IMR-90 (cell line): ENCODE measurements around the gene SLC38A9. TPM values are rescaled to one million over a fixed set of nuclear protein-coding genes. Genes with fewer than 3 reads are reported as not detected.

Source experiments
- ATAC-seq: fragments of 200-7000 bp; cut with Tn5 transposase; 2 replicates; pipeline ENCODE4 v1.9.1; 2020; ENCODE audit warnings: low read depth, mild to moderate bottlenecking, moderate library complexity
- BruUV-seq: library from RNA; stranded (reverse); fragments of 400-500 nt; replicated peaks from 2 replicates; lab custom pipeline; 2021; lab: Mats Ljungman, UMichigan
- CTCF ChIA-PET: fragments of 300-600 bp; formaldehyde crosslinking; extraction: SDS; loops from one replicate; lab custom pipeline; 2021; ENCODE audit warnings: antibody characterized with exemption; lab: Yijun Ruan, JAX
- POLR2A ChIA-PET: fragments of 300-600 bp; sonication (Branson Sonifier 250); formaldehyde crosslinking; loops from one replicate; lab custom pipeline; 2022; ENCODE audit warnings: antibody characterized with exemption; ENCODE audit not compliant: unreplicated experiment; lab: Charles Lee
- DNase-seq: peaks from one replicate; pipeline ENCODE4 v3.0.0; 2013
- H2AFZ ChIP-seq: replicated peaks from 2 replicates; pipeline ENCODE3; 2013; ENCODE audit warnings: low read length, mild to moderate bottlenecking; ENCODE audit not compliant: poor library complexity
- H2AK5ac ChIP-seq: 2 replicates; pipeline ENCODE4 v1.6.1; 2013; ENCODE audit warnings: low read depth, low read length, inconsistent platforms
- H2AK9ac ChIP-seq: replicated peaks from 2 replicates; pipeline ENCODE3; 2013; ENCODE audit warnings: mild to moderate bottlenecking, low read depth, low read length, moderate library complexity; ENCODE audit not compliant: poor library complexity
- H2BK120ac ChIP-seq: 2 replicates; pipeline ENCODE4 v1.6.1; 2013; ENCODE audit warnings: low read depth, low read length, inconsistent platforms
- H2BK15ac ChIP-seq: 3 replicates; pipeline ENCODE4 v1.6.1; 2013; ENCODE audit warnings: low read depth, low read length, inconsistent platforms
- H2BK20ac ChIP-seq: 2 replicates; pipeline ENCODE4 v1.6.1; 2013; ENCODE audit warnings: low read depth, mild to moderate bottlenecking, inconsistent platforms, low read length, moderate library complexity
- H2BK5ac ChIP-seq: 2 replicates; pipeline ENCODE4 v1.6.1; 2013; ENCODE audit warnings: mild to moderate bottlenecking, low read depth, low read length, inconsistent platforms; ENCODE audit not compliant: poor library complexity, severe bottlenecking
- H3K14ac ChIP-seq: replicated peaks from 2 replicates; pipeline ENCODE4 v1.6.1; 2013; ENCODE audit warnings: low read depth, low read length, inconsistent platforms
- H3K18ac ChIP-seq: 2 replicates; pipeline ENCODE4 v1.6.1; 2013; ENCODE audit warnings: low read depth, low read length, control low read depth
- H3K23ac ChIP-seq: 2 replicates; pipeline ENCODE4 v1.6.1; 2013; ENCODE audit warnings: low read depth, low read length, inconsistent platforms
- H3K27ac ChIP-seq: 2 replicates; pipeline ENCODE4 v1.5.1; 2013; ENCODE audit warnings: mild to moderate bottlenecking, control low read depth, low read length; ENCODE audit not compliant: insufficient read depth
- H3K27me3 ChIP-seq: 2 replicates; pipeline ENCODE4 v1.6.1; 2013; ENCODE audit warnings: low read length; ENCODE audit not compliant: control insufficient read depth, insufficient read depth
- H3K36me3 ChIP-seq: 2 replicates; pipeline ENCODE4 v1.6.1; 2013; ENCODE audit warnings: low read length, mixed read lengths; ENCODE audit not compliant: control insufficient read depth, insufficient read depth
- H3K4ac ChIP-seq: 2 replicates; pipeline ENCODE4 v1.6.1; 2013; ENCODE audit warnings: low read depth, low read length, inconsistent platforms
- H3K4me1 ChIP-seq: 2 replicates; pipeline ENCODE4 v1.6.1; 2013; ENCODE audit warnings: low read length, mixed read lengths; ENCODE audit not compliant: control insufficient read depth, insufficient read depth
- H3K4me2 ChIP-seq: 2 replicates; pipeline ENCODE4 v1.6.1; 2013; ENCODE audit warnings: low read depth, mild to moderate bottlenecking, control low read depth, low read length, moderate library complexity
- H3K4me3 ChIP-seq: 2 replicates; pipeline ENCODE4 v1.5.1; 2013; ENCODE audit warnings: low read depth, mild to moderate bottlenecking, control low read depth, low read length, moderate library complexity; ENCODE audit not compliant: insufficient read depth
- H3K56ac ChIP-seq: 2 replicates; pipeline ENCODE4 v1.6.1; 2013; ENCODE audit warnings: low read length, inconsistent platforms; ENCODE audit not compliant: insufficient read depth; ENCODE audit errors: extremely low read depth
- H3K79me1 ChIP-seq, 2 experiments: 2 replicates each; pipeline ENCODE4 v1.6.1; 2013; ENCODE audit warnings: low read length in 2 of 2, inconsistent platforms in 1 of 2, low read depth in 1 of 2
- H3K9ac ChIP-seq: 2 replicates; pipeline ENCODE4 v1.6.1; 2013; ENCODE audit warnings: low read depth, low read length, control low read depth
- H3K9me1 ChIP-seq: 2 replicates; pipeline ENCODE4 v1.6.1; 2013; ENCODE audit warnings: low read length, inconsistent platforms; ENCODE audit not compliant: insufficient read depth
- H3K9me3 ChIP-seq: 2 replicates; pipeline ENCODE4 v1.6.1; 2013; ENCODE audit warnings: low read length; ENCODE audit not compliant: control insufficient read depth, insufficient read depth
- H4K20me1 ChIP-seq: 2 replicates; pipeline ENCODE4 v1.6.1; 2013; ENCODE audit warnings: low read length, inconsistent platforms; ENCODE audit not compliant: insufficient read depth
- H4K5ac ChIP-seq: 2 replicates; pipeline ENCODE4 v1.6.1; 2013; ENCODE audit warnings: mild to moderate bottlenecking, low read depth, low read length, control low read depth
- H4K8ac ChIP-seq, 2 experiments: 2 replicates each; pipeline ENCODE4 v1.6.1; 2013; ENCODE audit warnings: low read depth in 2 of 2, low read length in 2 of 2, control low read depth in 1 of 2, inconsistent platforms in 1 of 2
- H4K91ac ChIP-seq: 2 replicates; pipeline ENCODE4 v1.6.1; 2013; ENCODE audit warnings: low read depth, low read length, inconsistent platforms; ENCODE audit not compliant: insufficient read depth
- BHLHE40 ChIP-seq: fragments of 150-350 bp; IDR thresholded peaks from 2 replicates; pipeline ENCODE4 v1.6.1; 2016; ENCODE audit warnings: mild to moderate bottlenecking, low read depth, low read length
- CEBPB ChIP-seq: IDR thresholded peaks from 2 replicates; pipeline ENCODE4 v1.6.1; 2012; ENCODE audit warnings: low read depth, low read length, improper control_type of control experiment
- CHD1 ChIP-seq: IDR thresholded peaks from 2 replicates; pipeline ENCODE4 v1.6.1; 2012; ENCODE audit warnings: low read depth, low read length, improper control_type of control experiment
- FOS ChIP-seq: fragments of 150-350 bp; IDR thresholded peaks from 2 replicates; pipeline ENCODE4 v1.6.1; 2016; ENCODE audit warnings: low read depth, low read length
- MAFK ChIP-seq: IDR thresholded peaks from 2 replicates; pipeline ENCODE4 v1.6.1; 2012; ENCODE audit warnings: low read depth, low read length, improper control_type of control experiment
- MAZ ChIP-seq: IDR thresholded peaks from 2 replicates; pipeline ENCODE4 v1.6.1; 2012; ENCODE audit warnings: low read depth, mild to moderate bottlenecking, low read length, improper control_type of control experiment, moderate library complexity, borderline replicate concordance
- MXI1 ChIP-seq: IDR thresholded peaks from 2 replicates; pipeline ENCODE4 v1.6.1; 2012; ENCODE audit warnings: low read depth, mild to moderate bottlenecking, low read length, moderate library complexity, borderline replicate concordance
- NFE2L2 ChIP-seq: fragments of 150-350 bp; IDR thresholded peaks from 2 replicates; pipeline ENCODE4 v1.6.1; 2016; ENCODE audit warnings: low read depth, mild to moderate bottlenecking, low read length
- POLR2A ChIP-seq: IDR thresholded peaks from 2 replicates; pipeline ENCODE4 v1.6.1; 2012; ENCODE audit warnings: mild to moderate bottlenecking, low read depth, low read length
- RAD21 ChIP-seq: IDR thresholded peaks from 2 replicates; pipeline ENCODE4 v1.6.1; 2012; ENCODE audit warnings: low read length, improper control_type of control experiment
- RCOR1 ChIP-seq: IDR thresholded peaks from 2 replicates; pipeline ENCODE4 v1.6.1; 2012; ENCODE audit warnings: mild to moderate bottlenecking, low read length, improper control_type of control experiment; ENCODE audit not compliant: insufficient replicate concordance
- RFX5 ChIP-seq: IDR thresholded peaks from 2 replicates; pipeline ENCODE4 v1.8.0; 2012; ENCODE audit warnings: low read depth, mild to moderate bottlenecking, low read length, moderate library complexity
- SMC3 ChIP-seq: fragments of 150-350 bp; IDR thresholded peaks from 2 replicates; pipeline ENCODE4 v1.6.1; 2016; ENCODE audit warnings: low read depth, mild to moderate bottlenecking, antibody characterized with exemption, low read length, moderate library complexity
- dilution Hi-C: fragments of 300-500 bp; cut with HindIII; formaldehyde crosslinking; loops from one replicate; pipeline ENCODE4 v1.14.3; 2018; ENCODE audit warnings: low sequenced_read_pairs; ENCODE audit not compliant: unreplicated experiment
- in situ Hi-C: fragments of 300-500 bp; cut with MboI; formaldehyde crosslinking; loops from 3 replicates; pipeline ENCODE4 v1.14.3; 2019; ENCODE audit warnings: low sequenced_read_pairs, inconsistent platforms, mixed read lengths
- intact Hi-C: fragments of 100-400 bp; cut with micrococcal nuclease; formaldehyde crosslinking; loops from 2 replicates; pipeline ENCODE4 v1.10.0; 2022
- polyA plus RNA-seq, 3 experiments: library from polyadenylated mRNA; depleted of rRNA; stranded (reverse); fragments of >200 nt; gene quantifications; 2 replicates each; pipeline ENCODE4 v1.2.3, GENCODE V29; 2012; ENCODE audit warnings: low replicate concordance in 1 of 3
- total RNA-seq: library from RNA; depleted of rRNA; stranded (reverse); fragments of >200 nt; gene quantifications from 2 replicates; pipeline ENCODE4 v1.2.3, GENCODE V29; 2012
- TF ChIP-seq, protein P1 (sequence below): fragments of 150-350 bp; IDR thresholded peaks from 2 replicates; pipeline ENCODE4 v1.6.1; 2016; ENCODE audit warnings: low read depth, mild to moderate bottlenecking, low read length, moderate library complexity, borderline replicate concordance
- TF ChIP-seq, protein P2 (sequence below): conservative IDR thresholded peaks from 2 replicates; pipeline ENCODE4 v1.5.1; 2012; ENCODE audit warnings: mild to moderate bottlenecking, low read depth, low read length, improper control_type of control experiment
- TF ChIP-seq, protein P3 (sequence below): fragments of 150-350 bp; IDR thresholded peaks from 2 replicates; pipeline ENCODE4 v1.6.1; 2017; ENCODE audit warnings: mild to moderate bottlenecking, antibody characterized with exemption, low read length, low read depth

The SLC38A9 gene
- total and polyA plus RNA-seq, 2 of the 4 experiments (the other 2 are of a cell fraction) = 10.5 to 24.2 TPM

DNA sequence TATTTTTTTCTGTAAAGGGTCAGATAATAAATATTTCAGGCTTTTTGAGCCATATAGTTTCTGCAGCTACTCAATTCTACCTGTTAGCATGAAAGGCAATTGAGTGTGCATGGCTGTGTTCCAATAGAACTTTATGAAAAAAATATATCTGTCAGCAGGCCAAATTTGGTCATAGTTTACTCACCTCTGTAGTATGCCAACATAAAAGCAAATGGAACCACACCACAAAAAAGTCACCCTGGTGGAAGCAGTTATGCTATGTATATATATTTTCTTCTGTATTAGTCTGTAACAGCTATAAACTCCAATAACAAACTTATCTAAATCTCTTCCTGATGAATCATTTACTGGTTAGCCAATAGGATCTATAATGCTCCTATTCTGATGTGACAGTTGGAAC lies 3.4 kb downstream of the SLC38A9 start:
- H3K9ac ChIP-seq = no peak overlapping the region
- ChIA-PET POLR2A (no interaction called here), CTCF (no interaction called here)
- no peak overlapping the region for H2AFZ ChIP-seq
- in situ Hi-C loops (no loop called here), dilution Hi-C loops (no loop called here), intact Hi-C loops (no loop called here)
- TF ChIP-seq BHLHE40 (no peak), MAFK (no peak), NFE2L2 (no peak), RFX5 (no peak), SMC3 (no peak), FOS (no peak), CHD1 (no peak), RAD21 (no peak), CEBPB (no peak), RCOR1 (no peak), POLR2A (no peak), MXI1 (no peak), MAZ (no peak)
- TF ChIP-seq, protein P1, sequence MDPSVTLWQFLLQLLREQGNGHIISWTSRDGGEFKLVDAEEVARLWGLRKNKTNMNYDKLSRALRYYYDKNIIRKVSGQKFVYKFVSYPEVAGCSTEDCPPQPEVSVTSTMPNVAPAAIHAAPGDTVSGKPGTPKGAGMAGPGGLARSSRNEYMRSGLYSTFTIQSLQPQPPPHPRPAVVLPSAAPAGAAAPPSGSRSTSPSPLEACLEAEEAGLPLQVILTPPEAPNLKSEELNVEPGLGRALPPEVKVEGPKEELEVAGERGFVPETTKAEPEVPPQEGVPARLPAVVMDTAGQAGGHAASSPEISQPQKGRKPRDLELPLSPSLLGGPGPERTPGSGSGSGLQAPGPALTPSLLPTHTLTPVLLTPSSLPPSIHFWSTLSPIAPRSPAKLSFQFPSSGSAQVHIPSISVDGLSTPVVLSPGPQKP = no peak
- TF ChIP-seq, protein P2, sequence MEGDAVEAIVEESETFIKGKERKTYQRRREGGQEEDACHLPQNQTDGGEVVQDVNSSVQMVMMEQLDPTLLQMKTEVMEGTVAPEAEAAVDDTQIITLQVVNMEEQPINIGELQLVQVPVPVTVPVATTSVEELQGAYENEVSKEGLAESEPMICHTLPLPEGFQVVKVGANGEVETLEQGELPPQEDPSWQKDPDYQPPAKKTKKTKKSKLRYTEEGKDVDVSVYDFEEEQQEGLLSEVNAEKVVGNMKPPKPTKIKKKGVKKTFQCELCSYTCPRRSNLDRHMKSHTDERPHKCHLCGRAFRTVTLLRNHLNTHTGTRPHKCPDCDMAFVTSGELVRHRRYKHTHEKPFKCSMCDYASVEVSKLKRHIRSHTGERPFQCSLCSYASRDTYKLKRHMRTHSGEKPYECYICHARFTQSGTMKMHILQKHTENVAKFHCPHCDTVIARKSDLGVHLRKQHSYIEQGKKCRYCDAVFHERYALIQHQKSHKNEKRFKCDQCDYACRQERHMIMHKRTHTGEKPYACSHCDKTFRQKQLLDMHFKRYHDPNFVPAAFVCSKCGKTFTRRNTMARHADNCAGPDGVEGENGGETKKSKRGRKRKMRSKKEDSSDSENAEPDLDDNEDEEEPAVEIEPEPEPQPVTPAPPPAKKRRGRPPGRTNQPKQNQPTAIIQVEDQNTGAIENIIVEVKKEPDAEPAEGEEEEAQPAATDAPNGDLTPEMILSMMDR = no peak
- TF ChIP-seq, protein P3, sequence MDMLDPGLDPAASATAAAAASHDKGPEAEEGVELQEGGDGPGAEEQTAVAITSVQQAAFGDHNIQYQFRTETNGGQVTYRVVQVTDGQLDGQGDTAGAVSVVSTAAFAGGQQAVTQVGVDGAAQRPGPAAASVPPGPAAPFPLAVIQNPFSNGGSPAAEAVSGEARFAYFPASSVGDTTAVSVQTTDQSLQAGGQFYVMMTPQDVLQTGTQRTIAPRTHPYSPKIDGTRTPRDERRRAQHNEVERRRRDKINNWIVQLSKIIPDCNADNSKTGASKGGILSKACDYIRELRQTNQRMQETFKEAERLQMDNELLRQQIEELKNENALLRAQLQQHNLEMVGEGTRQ = no peak
- H2BK15ac ChIP-seq = no peak overlapping the region
- ATAC-seq (no peak), DNase-seq (peak; percentile 34)
- H3K4me2 ChIP-seq = no peak overlapping the region
- H3K14ac ChIP-seq = no peak overlapping the region
- no peak overlapping the region for H2BK20ac ChIP-seq
- H2AK5ac ChIP-seq = no peak overlapping the region
- H3K27me3 ChIP-seq = no peaks in the 10 kb centered on the region
- H3K9me1 ChIP-seq = 0 out of 2 replicates have a peak, but pooled peaks cover 5% of the 10 kb centered on the region
- H2AK9ac ChIP-seq = no peak overlapping the region
- no peak overlapping the region for H4K91ac ChIP-seq
- no peak overlapping the region for H3K27ac ChIP-seq
- no peak overlapping the region for H2BK5ac ChIP-seq
- H3K4me3 ChIP-seq = no peak overlapping the region
- no peak overlapping the region for H4K8ac ChIP-seq
- no peak overlapping the region for H3K23ac ChIP-seq
- H3K4me1 ChIP-seq = peaks cover 2% of the 10 kb centered on the region; the same call in 1 of the 2 replicates
- H3K79me1 ChIP-seq = peaks cover 13 to 29% of the 10 kb centered on the region in 2 experiments
- H2BK120ac ChIP-seq = no peak overlapping the region
- BruUV-seq = no TSS peak
- H3K56ac ChIP-seq = no peak overlapping the region
- no peaks in the 10 kb centered on the region for H3K9me3 ChIP-seq
- peaks cover 4% of the 10 kb centered on the region; the same call in 1 of the 2 replicates for H3K36me3 ChIP-seq
- H3K4ac ChIP-seq = no peak overlapping the region
- no peaks in the 10 kb centered on the region for H4K20me1 ChIP-seq
- H4K5ac ChIP-seq = no peak overlapping the region
- no peak overlapping the region for H3K18ac ChIP-seq
